WTC11 (cell line): ENCODE measurements around the gene NFATC1. TPM values are rescaled to one million over a fixed set of nuclear protein-coding genes. Genes with fewer than 3 reads are reported as not detected.

Experiments
- ATAC-seq: fragments of 200-7000 bp; cut with Tn5 transposase; 2 replicates; pipeline ENCODE4 v1.10.0; 2021; ENCODE audit warnings: mild to moderate bottlenecking, moderate library complexity
- CTCF ChIA-PET: fragments of 300-600 bp; sonication (Branson Sonifier 250); formaldehyde crosslinking; loops from one replicate; lab custom pipeline; 2021; ENCODE audit warnings: antibody characterized with exemption; lab: Charles Lee
- POLR2A ChIA-PET: fragments of 350-600 bp; sonication (Branson Sonifier 250); formaldehyde crosslinking; loops from one replicate; lab custom pipeline; 2021; ENCODE audit warnings: antibody characterized with exemption; lab: Charles Lee
- DNase-seq: peaks from one replicate; pipeline ENCODE4 v3.0.0; 2021; ENCODE audit warnings: low spot score
- H3K27ac Mint-ChIP-seq: 2 replicates; pipeline ENCODE4 v1.8.0; 2021; ENCODE audit warnings: mixed read lengths
- H3K27me3 Mint-ChIP-seq: 2 replicates; pipeline ENCODE4 v1.8.0; 2021; ENCODE audit warnings: low read depth, mild to moderate bottlenecking, moderate library complexity, mixed read lengths
- H3K36me3 Mint-ChIP-seq: 2 replicates; pipeline ENCODE4 v1.8.0; 2021; ENCODE audit warnings: mixed read lengths
- H3K4me1 Mint-ChIP-seq: 2 replicates; pipeline ENCODE4 v1.8.0; 2022; ENCODE audit warnings: mixed read lengths
- H3K4me3 Mint-ChIP-seq: 2 replicates; pipeline ENCODE4 v1.8.0; 2021; ENCODE audit warnings: mild to moderate bottlenecking, moderate library complexity, mixed read lengths
- H3K9me3 Mint-ChIP-seq: 2 replicates; pipeline ENCODE4 v1.8.0; 2021; ENCODE audit warnings: mixed read lengths
- ATF1 ChIP-seq: sonication (generic); formaldehyde crosslinking; IDR thresholded peaks from 2 replicates; pipeline ENCODE4 v1.8.1; 2023; ENCODE audit warnings: mild to moderate bottlenecking, moderate library complexity, missing genetic modification reagents
- CREM ChIP-seq: sonication (generic); formaldehyde crosslinking; IDR thresholded peaks from 2 replicates; pipeline ENCODE4 v1.8.1; 2022; ENCODE audit warnings: mild to moderate bottlenecking, missing genetic modification reagents, moderate library complexity
- GABPB1 ChIP-seq: sonication (generic); formaldehyde crosslinking; IDR thresholded peaks from 2 replicates; pipeline ENCODE4 v1.8.1; 2023; ENCODE audit warnings: mild to moderate bottlenecking, missing genetic modification reagents
- GTF2I ChIP-seq: fragments of 250-450 bp; sonication (Bioruptor Pico); conservative IDR thresholded peaks from 2 replicates; pipeline ENCODE4 v1.4.0; 2021; ENCODE audit warnings: mild to moderate bottlenecking
- MXD4 ChIP-seq: fragments of 250-450 bp; sonication (Bioruptor Pico); IDR thresholded peaks from 2 replicates; pipeline ENCODE4 v1.8.0; 2021; ENCODE audit warnings: mild to moderate bottlenecking, moderate library complexity, borderline replicate concordance
- MYBL2 ChIP-seq: sonication (generic); formaldehyde crosslinking; IDR thresholded peaks from 2 replicates; pipeline ENCODE4 v1.8.1; 2023; ENCODE audit warnings: mild to moderate bottlenecking, moderate library complexity, missing genetic modification reagents
- NFE2L1 ChIP-seq: sonication (generic); formaldehyde crosslinking; IDR thresholded peaks from 2 replicates; pipeline ENCODE4 v1.8.1; 2023; ENCODE audit warnings: missing genetic modification reagents
- PRDM15 ChIP-seq: sonication (generic); formaldehyde crosslinking; IDR thresholded peaks from 2 replicates; pipeline ENCODE4 v1.8.0; 2022; ENCODE audit warnings: missing genetic modification reagents
- SMAD3 ChIP-seq: sonication (generic); formaldehyde crosslinking; IDR thresholded peaks from 2 replicates; pipeline ENCODE4 v1.8.0; 2022; ENCODE audit warnings: missing genetic modification reagents, mild to moderate bottlenecking, borderline replicate concordance
- ZBTB21 ChIP-seq: sonication (generic); formaldehyde crosslinking; IDR thresholded peaks from 2 replicates; pipeline ENCODE4 v1.8.1; 2023; ENCODE audit warnings: mild to moderate bottlenecking, missing genetic modification reagents, borderline replicate concordance
- ZNF232 ChIP-seq: sonication (generic); formaldehyde crosslinking; IDR thresholded peaks from 2 replicates; pipeline ENCODE4 v1.8.0; 2022; ENCODE audit warnings: mild to moderate bottlenecking, missing genetic modification reagents
- ZNF416 ChIP-seq: fragments of 250-450 bp; sonication (Bioruptor Pico); IDR thresholded peaks from 2 replicates; pipeline ENCODE4 v1.9.0; 2021; ENCODE audit warnings: mild to moderate bottlenecking, inconsistent platforms
- ZNF512 ChIP-seq: sonication (generic); formaldehyde crosslinking; IDR thresholded peaks from 2 replicates; pipeline ENCODE4 v1.8.1; 2022; ENCODE audit warnings: missing genetic modification reagents, borderline replicate concordance
- ZNF671 ChIP-seq: fragments of 250-450 bp; sonication (Bioruptor Pico); IDR thresholded peaks from 2 replicates; pipeline ENCODE4 v1.8.0; 2021; ENCODE audit warnings: mild to moderate bottlenecking
- total RNA-seq: library from RNA; stranded (reverse); gene quantifications from 3 replicates; pipeline ENCODE4 v1.2.3, GENCODE V29; 2021
- TF ChIP-seq, protein P1 (sequence below): fragments of 250-450 bp; sonication (Bioruptor Pico); IDR thresholded peaks from 2 replicates; pipeline ENCODE4 v1.9.0; 2021; ENCODE audit warnings: mild to moderate bottlenecking
- TF ChIP-seq, protein P2 (sequence below): sonication (generic); formaldehyde crosslinking; IDR thresholded peaks from 2 replicates; pipeline ENCODE4 v1.8.0; 2023; ENCODE audit warnings: missing genetic modification reagents, mild to moderate bottlenecking, borderline replicate concordance

Gene NFATC1
- total RNA-seq, 1 experiment from 2014 or later = 20.2 TPM

- TF ChIP-seq, protein P1, sequence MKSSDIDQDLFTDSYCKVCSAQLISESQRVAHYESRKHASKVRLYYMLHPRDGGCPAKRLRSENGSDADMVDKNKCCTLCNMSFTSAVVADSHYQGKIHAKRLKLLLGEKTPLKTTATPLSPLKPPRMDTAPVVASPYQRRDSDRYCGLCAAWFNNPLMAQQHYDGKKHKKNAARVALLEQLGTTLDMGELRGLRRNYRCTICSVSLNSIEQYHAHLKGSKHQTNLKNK (CRISPR knock-in tag) = no peak
- TF ChIP-seq ATF1 (CRISPR knock-in tag) (no peak), ZNF416 (no peak)
These were observed 164.5 kb downstream of the NFATC1 start (continued) for GRCh38 chr18:79560042-79560860.

GRCh38 chr18:79560861-79561210 lies 165.1 kb downstream of the NFATC1 start:
- peaks cover 15% of the 10 kb centered on the region for H3K9me3 Mint-ChIP-seq
- TF ChIP-seq MYBL2 (CRISPR knock-in tag) (no peak), SMAD3 (CRISPR knock-in tag) (no peak), CREM (CRISPR knock-in tag) (no peak), ZBTB21 (CRISPR knock-in tag) (no peak), NFE2L1 (CRISPR knock-in tag) (no peak), ZNF232 (CRISPR knock-in tag) (no peak), GTF2I (CRISPR knock-in tag) (no peak), ZNF512 (CRISPR knock-in tag) (no peak), GABPB1 (CRISPR knock-in tag) (no peak), MXD4 (CRISPR knock-in tag) (no peak), ZNF671 (CRISPR knock-in tag) (no peak), PRDM15 (CRISPR knock-in tag) (no peak)
- TF ChIP-seq, protein P1 (CRISPR knock-in tag) = no peak
- TF ChIP-seq, protein P2, sequence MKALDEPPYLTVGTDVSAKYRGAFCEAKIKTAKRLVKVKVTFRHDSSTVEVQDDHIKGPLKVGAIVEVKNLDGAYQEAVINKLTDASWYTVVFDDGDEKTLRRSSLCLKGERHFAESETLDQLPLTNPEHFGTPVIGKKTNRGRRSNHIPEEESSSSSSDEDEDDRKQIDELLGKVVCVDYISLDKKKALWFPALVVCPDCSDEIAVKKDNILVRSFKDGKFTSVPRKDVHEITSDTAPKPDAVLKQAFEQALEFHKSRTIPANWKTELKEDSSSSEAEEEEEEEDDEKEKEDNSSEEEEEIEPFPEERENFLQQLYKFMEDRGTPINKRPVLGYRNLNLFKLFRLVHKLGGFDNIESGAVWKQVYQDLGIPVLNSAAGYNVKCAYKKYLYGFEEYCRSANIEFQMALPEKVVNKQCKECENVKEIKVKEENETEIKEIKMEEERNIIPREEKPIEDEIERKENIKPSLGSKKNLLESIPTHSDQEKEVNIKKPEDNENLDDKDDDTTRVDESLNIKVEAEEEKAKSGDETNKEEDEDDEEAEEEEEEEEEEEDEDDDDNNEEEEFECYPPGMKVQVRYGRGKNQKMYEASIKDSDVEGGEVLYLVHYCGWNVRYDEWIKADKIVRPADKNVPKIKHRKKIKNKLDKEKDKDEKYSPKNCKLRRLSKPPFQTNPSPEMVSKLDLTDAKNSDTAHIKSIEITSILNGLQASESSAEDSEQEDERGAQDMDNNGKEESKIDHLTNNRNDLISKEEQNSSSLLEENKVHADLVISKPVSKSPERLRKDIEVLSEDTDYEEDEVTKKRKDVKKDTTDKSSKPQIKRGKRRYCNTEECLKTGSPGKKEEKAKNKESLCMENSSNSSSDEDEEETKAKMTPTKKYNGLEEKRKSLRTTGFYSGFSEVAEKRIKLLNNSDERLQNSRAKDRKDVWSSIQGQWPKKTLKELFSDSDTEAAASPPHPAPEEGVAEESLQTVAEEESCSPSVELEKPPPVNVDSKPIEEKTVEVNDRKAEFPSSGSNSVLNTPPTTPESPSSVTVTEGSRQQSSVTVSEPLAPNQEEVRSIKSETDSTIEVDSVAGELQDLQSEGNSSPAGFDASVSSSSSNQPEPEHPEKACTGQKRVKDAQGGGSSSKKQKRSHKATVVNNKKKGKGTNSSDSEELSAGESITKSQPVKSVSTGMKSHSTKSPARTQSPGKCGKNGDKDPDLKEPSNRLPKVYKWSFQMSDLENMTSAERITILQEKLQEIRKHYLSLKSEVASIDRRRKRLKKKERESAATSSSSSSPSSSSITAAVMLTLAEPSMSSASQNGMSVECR = no peak
- TF ChIP-seq, all 79 proteins: peak for 0
- ChIA-PET CTCF (no interaction called here), POLR2A (no interaction called here)
- Mint-ChIP-seq H3K27ac (no peak overlapping the region), H3K36me3 (no peaks in the 10 kb centered on the region), H3K27me3 (no peaks in the 10 kb centered on the region), H3K4me1 (no peaks in the 10 kb centered on the region), H3K4me3 (no peak overlapping the region)
- no peak for DNase-seq
- no peak for ATAC-seq
